Trophoblast cell (in vitro differentiated cells and primary cell): ENCODE measurements around the gene CDKN2B.

ENCODE experiments used
- DNase-seq, 2 donors: peaks; one replicate each; pipeline ENCODE4 v3.0.0-alpha.2; 2016
- H2AFZ ChIP-seq: 2 replicates; pipeline ENCODE4 v1.6.1; 2013; ENCODE audit warnings: low read length, moderate library complexity, mild to moderate bottlenecking; ENCODE audit not compliant: insufficient read depth, poor library complexity
- H2AK5ac ChIP-seq: 2 replicates; pipeline ENCODE4 v1.6.1; 2013; ENCODE audit warnings: mild to moderate bottlenecking, low read length
- H2BK120ac ChIP-seq: 2 replicates; pipeline ENCODE4 v1.6.1; 2013; ENCODE audit warnings: low read length, mild to moderate bottlenecking, moderate library complexity; ENCODE audit not compliant: insufficient read depth, poor library complexity
- H2BK12ac ChIP-seq: 2 replicates; pipeline ENCODE4 v1.6.1; 2013; ENCODE audit warnings: mild to moderate bottlenecking, low read length, moderate library complexity
- H2BK5ac ChIP-seq: 2 replicates; pipeline ENCODE4 v1.6.1; 2013; ENCODE audit warnings: low read length, low read depth, moderate library complexity, mild to moderate bottlenecking; ENCODE audit not compliant: poor library complexity
- H3K14ac ChIP-seq: 2 replicates; pipeline ENCODE4 v1.6.1; 2013; ENCODE audit warnings: mild to moderate bottlenecking, low read length
- H3K18ac ChIP-seq: 2 replicates; pipeline ENCODE4 v1.6.1; 2013; ENCODE audit warnings: mild to moderate bottlenecking, low read length
- H3K23ac ChIP-seq: 2 replicates; pipeline ENCODE4 v1.6.1; 2013; ENCODE audit warnings: low read length
- H3K27ac ChIP-seq: 2 replicates; pipeline ENCODE4 v1.5.1; 2013; ENCODE audit warnings: low read depth, mild to moderate bottlenecking, inconsistent platforms, low read length, moderate library complexity
- H3K27me3 ChIP-seq: 2 replicates; pipeline ENCODE4 v1.6.1; 2013; ENCODE audit warnings: inconsistent platforms, mild to moderate bottlenecking, low read length, moderate library complexity; ENCODE audit not compliant: insufficient read depth
- H3K36me3 ChIP-seq, 2 experiments: 1 replicate in 1 of 2; 2 replicates in 1 of 2; pipeline ENCODE4 v1.6.1; 2013; ENCODE audit warnings: low read length in 2 of 2, mild to moderate bottlenecking in 2 of 2, moderate library complexity in 1 of 2; ENCODE audit not compliant: insufficient read depth in 2 of 2, control insufficient read depth in 1 of 2
- H3K4ac ChIP-seq: 2 replicates; pipeline ENCODE4 v1.6.1; 2013; ENCODE audit warnings: low read depth, mild to moderate bottlenecking, low read length, moderate library complexity
- H3K4me1 ChIP-seq, 2 experiments: 1 replicate in 1 of 2; 2 replicates in 1 of 2; pipeline ENCODE4 v1.6.1; 2013; ENCODE audit warnings: low read length in 2 of 2, mild to moderate bottlenecking in 2 of 2, moderate library complexity in 1 of 2; ENCODE audit not compliant: insufficient read depth in 2 of 2, control insufficient read depth in 1 of 2
- H3K4me2 ChIP-seq: 2 replicates; pipeline ENCODE4 v1.6.1; 2013; ENCODE audit warnings: inconsistent platforms, mild to moderate bottlenecking, low read length, moderate library complexity
- H3K4me3 ChIP-seq: 2 replicates; pipeline ENCODE4 v1.5.1; 2013; ENCODE audit warnings: mild to moderate bottlenecking, low read depth, low read length, inconsistent platforms
- H3K79me1 ChIP-seq: one replicate; pipeline ENCODE4 v1.6.1; 2013; ENCODE audit warnings: low read length
- H3K79me2 ChIP-seq: 2 replicates; pipeline ENCODE4 v1.6.1; 2013; ENCODE audit warnings: low read length, mild to moderate bottlenecking; ENCODE audit not compliant: control insufficient read depth, insufficient read depth, poor library complexity
- H3K9ac ChIP-seq: 2 replicates; pipeline ENCODE4 v1.6.1; 2013; ENCODE audit warnings: mild to moderate bottlenecking, low read length
- H3K9me3 ChIP-seq: 2 replicates; pipeline ENCODE4 v1.6.1; 2013; ENCODE audit warnings: low read depth, mild to moderate bottlenecking, control low read depth, inconsistent platforms, low read length; ENCODE audit not compliant: insufficient read depth
- H4K12ac ChIP-seq: 2 replicates; pipeline ENCODE4 v1.6.1; 2013; ENCODE audit warnings: low read depth, mild to moderate bottlenecking, low read length, moderate library complexity
- H4K8ac ChIP-seq: 2 replicates; pipeline ENCODE4 v1.6.1; 2013; ENCODE audit warnings: low read depth, mild to moderate bottlenecking, low read length, moderate library complexity
- H4K91ac ChIP-seq: one replicate; pipeline ENCODE4 v1.6.1; 2013; ENCODE audit warnings: low read depth, mild to moderate bottlenecking, low read length, moderate library complexity
- WGBS: extraction: QIAGEN DNeasy Blood & Tissue Kit; methylation state at CpG from one replicate; pipeline ENCODE4 v1.1.7; 2013; ENCODE audit warnings: missing lambda C conversion rate; ENCODE audit not compliant: insufficient read length, insufficient coverage; ENCODE audit errors: extremely low coverage; 5-methylcytosine and 5-hydroxymethylcytosine counted together

CDKN2B gene

DNA sequence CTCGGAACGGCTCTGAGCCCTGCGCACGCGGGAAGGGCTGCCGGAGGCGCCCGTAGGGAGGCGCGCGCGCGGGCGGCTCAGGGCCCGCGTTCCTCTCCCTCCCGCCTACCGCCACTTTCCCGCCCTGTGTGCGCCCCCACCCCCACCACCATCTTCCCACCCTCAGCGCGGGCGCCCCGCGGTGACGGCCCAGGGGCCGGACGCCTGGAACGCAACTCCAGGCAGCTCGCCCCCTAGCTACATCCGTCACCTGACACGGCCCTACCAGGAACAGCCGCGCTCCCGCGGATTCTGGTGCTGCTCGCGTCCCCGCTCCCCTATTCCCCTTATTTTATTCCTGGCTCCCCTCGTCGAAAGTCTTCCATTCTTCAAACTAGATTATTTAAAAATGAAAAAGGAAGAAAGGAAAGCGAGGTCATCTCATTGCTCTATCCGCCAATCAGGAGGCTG lies 14.5 kb downstream of the CDKN2B start, which contains the start of gene CDKN2B-AS1:
Gene CDKN2B-AS1, plus strand, starts transcription at position 236 of the 450 bp plus-strand sequence.
- H2AFZ ChIP-seq: peak within 1 kb of the TSS; percentile 67

DNA sequence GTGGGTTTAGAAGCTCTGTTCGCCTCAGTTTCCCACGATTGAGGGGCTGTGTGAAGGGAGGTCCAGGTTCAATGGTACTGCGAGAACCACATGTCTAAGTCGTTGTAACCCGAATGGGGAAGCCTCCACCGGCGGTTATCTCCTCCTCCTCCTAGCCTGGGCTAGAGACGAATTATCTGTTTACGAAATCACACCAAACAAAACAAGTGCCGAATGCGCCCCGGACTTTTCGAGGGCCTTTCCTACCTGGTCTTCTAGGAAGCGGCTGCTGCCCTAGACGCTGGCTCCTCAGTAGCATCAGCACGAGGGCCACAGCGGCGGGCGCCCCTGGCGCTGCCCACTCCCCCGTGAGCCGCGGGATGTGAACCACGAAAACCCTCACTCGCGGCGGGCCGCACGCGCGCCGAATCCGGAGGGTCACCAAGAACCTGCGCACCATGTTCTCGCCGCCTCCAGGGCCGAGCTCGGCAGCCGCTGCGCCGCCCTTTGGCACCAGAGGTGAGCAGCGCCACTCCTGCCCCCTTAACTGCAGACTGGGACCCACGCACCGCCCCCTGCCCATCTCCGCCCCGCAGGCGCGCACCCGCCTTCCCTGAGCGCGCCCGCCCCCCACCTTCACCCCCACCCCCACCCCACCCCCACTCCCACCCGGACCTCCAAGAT lies 15.1 kb downstream of the CDKN2B start, which contains the start of gene CDKN2A:
Gene CDKN2A, minus strand, starts transcription at position 500 of the 663 bp plus-strand sequence.
- WGBS: no CpG with 5 or more reads among the region's 53 CpGs
- peaks cover 6% of the 10 kb centered on the region for H3K9me3 ChIP-seq
- H3K27ac ChIP-seq: no peak within 1 kb of the TSS
- peaks cover 5% of the 10 kb centered on the region for H3K79me1 ChIP-seq
- H3K27me3 ChIP-seq: peaks cover 23% of the 10 kb centered on the region
- DNase-seq: peak in 1 of 2 donors; percentile 53
- peak within 1 kb of the TSS; percentile 50 for H3K9ac ChIP-seq
- peak within 1 kb of the TSS; percentile 47 for H4K91ac ChIP-seq
- peak within 1 kb of the TSS; percentile 33 for H2BK5ac ChIP-seq
- peak within 1 kb of the TSS; percentile 66 for H4K8ac ChIP-seq
- H2AFZ ChIP-seq: peak within 1 kb of the TSS; percentile 67
- peak within 1 kb of the TSS; percentile 51 for H3K14ac ChIP-seq
- H3K4me3 ChIP-seq: peak within 1 kb of the TSS; percentile 75
- peak within 1 kb of the TSS; percentile 84 for H3K4me2 ChIP-seq
- H3K79me2 ChIP-seq: peaks cover 6% of the 10 kb centered on the region
- H2BK120ac ChIP-seq: peak within 1 kb of the TSS; percentile 76
- H3K23ac ChIP-seq: no peak within 1 kb of the TSS
- peak within 1 kb of the TSS; percentile 25 for H2BK12ac ChIP-seq
- no peak within 1 kb of the TSS for H2AK5ac ChIP-seq
- H4K12ac ChIP-seq: no peak within 1 kb of the TSS
- no peak within 1 kb of the TSS for H3K4ac ChIP-seq
- H3K18ac ChIP-seq: peak within 1 kb of the TSS; percentile 50
- no peaks in the 10 kb centered on the region for H3K36me3 ChIP-seq
- peaks cover 10 to 11% of the 10 kb centered on the region in 2 experiments for H3K4me1 ChIP-seq

More for the DNA sequence above, 14.5 kb downstream of the CDKN2B start, which contains the start of gene CDKN2B-AS1:
- H3K23ac ChIP-seq: no peak within 1 kb of the TSS
- peak within 1 kb of the TSS; percentile 25 for H2BK12ac ChIP-seq
- DNase-seq: peak; percentile 44 to 63
- H3K14ac ChIP-seq: peak within 1 kb of the TSS; percentile 51
- WGBS: no CpG with 5 or more reads among the region's 43 CpGs
- H2AK5ac ChIP-seq: no peak within 1 kb of the TSS
- H3K79me1 ChIP-seq: peaks cover 5% of the 10 kb centered on the region
- peak within 1 kb of the TSS; percentile 76 for H2BK120ac ChIP-seq
- H3K79me2 ChIP-seq: peaks cover 6% of the 10 kb centered on the region
- peaks cover 6% of the 10 kb centered on the region for H3K9me3 ChIP-seq
- no peak within 1 kb of the TSS for H4K12ac ChIP-seq
- peaks cover 10 to 11% of the 10 kb centered on the region in 2 experiments for H3K4me1 ChIP-seq
- H3K4ac ChIP-seq: no peak within 1 kb of the TSS
- H2BK5ac ChIP-seq: peak within 1 kb of the TSS; percentile 33
- peak within 1 kb of the TSS; percentile 50 for H3K9ac ChIP-seq
- H3K4me2 ChIP-seq: peak within 1 kb of the TSS; percentile 84
- H3K27me3 ChIP-seq: peaks cover 20% of the 10 kb centered on the region
- H3K27ac ChIP-seq: no peak within 1 kb of the TSS
- H3K36me3 ChIP-seq: no peaks in the 10 kb centered on the region
- H4K91ac ChIP-seq: peak within 1 kb of the TSS; percentile 47
- peak within 1 kb of the TSS; percentile 66 for H4K8ac ChIP-seq
- peak within 1 kb of the TSS; percentile 75 for H3K4me3 ChIP-seq
- peak within 1 kb of the TSS; percentile 50 for H3K18ac ChIP-seq

DNA sequence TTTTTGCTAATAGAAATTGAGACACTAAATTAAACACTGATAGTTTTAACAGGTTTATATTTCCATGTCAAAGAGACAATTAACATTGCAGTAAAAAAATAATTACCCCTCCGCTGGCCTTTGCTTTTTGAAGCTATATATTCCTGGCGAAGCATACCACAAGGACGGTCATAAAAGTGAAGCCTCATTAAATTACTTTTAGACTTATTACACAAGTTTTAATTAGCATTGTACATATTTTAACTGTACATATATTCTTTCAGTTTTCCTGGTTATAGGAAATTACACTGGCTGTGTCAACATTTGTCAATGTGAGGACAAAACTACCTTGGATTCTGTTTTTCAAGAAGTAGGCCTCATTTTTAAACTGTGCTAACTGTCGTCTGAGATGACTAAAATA lies 16.1 kb downstream of the CDKN2B start:
- Histone ChIP-seq H3K4me1 (peaks cover 10 to 11% of the 10 kb centered on the region in 2 experiments), H3K18ac (no peak overlapping the region), H4K12ac (no peak overlapping the region), H2BK5ac (no peak overlapping the region), H3K9me3 (peaks cover 6% of the 10 kb centered on the region), H3K27me3 (peaks cover 26% of the 10 kb centered on the region), H3K14ac (no peak overlapping the region), H3K79me2 (peaks cover 6% of the 10 kb centered on the region), H4K8ac (no peak overlapping the region), H4K91ac (no peak overlapping the region), H2BK120ac (no peak overlapping the region), H3K4ac (no peak overlapping the region), H2AFZ (no peak overlapping the region), H2AK5ac (no peak overlapping the region), H3K27ac (no peak overlapping the region), H3K4me3 (no peak overlapping the region), H3K79me1 (peaks cover 5% of the 10 kb centered on the region), H2BK12ac (no peak overlapping the region), H3K4me2 (peak overlapping the region; percentile 84), H3K36me3 (no peaks in the 10 kb centered on the region), H3K9ac (no peak overlapping the region), H3K23ac (no peak overlapping the region)
- no CpG with 5 or more reads among the region's 4 CpGs for WGBS
- DNase-seq: no peak

DNA sequence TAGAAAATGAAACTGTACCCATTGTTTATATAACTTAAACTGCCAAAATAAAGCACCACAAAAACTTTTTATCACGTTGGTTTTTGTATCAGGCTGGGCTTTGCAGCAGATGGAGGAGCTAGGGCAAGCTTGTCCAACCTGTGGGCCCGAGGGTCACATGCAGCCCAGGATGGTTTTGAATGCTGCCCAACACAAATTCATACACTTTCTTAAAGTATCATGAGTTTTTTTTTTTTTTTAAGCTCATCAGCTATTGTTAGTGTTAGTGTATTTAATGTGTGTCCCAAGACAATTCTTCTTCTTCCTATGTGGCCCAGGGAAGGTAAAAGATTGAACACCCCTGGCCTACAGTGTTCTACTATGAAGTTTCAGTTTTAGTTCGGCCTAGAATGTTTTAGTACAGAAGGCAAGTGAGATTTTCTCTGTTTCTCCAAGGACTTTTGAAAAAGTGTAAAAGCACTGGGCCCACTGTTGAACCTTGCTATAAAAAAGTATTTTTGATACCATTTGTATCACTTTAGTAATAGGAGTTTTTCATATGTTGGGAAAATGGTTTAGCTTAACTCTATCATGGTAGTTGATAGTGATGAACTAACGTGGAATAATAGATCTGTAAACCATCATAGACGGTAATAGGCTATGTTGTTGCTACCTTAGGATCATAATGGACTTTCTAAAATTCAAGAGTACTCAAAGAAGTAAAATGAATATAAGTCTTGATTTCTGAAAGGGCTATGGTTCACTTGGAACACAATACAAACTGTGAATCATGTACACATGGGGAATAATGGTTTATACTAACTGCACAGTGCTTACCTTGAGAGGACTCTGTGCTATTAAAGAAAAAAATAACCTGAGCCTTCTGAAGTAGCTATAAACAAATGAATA lies 17.8 kb downstream of the CDKN2B start:
- no peak overlapping the region for H2AK5ac ChIP-seq
- H4K91ac ChIP-seq: no peak overlapping the region
- H3K36me3 ChIP-seq: no peaks in the 10 kb centered on the region
- H3K4ac ChIP-seq: no peak overlapping the region
- H3K79me1 ChIP-seq: peaks cover 5% of the 10 kb centered on the region
- H3K4me1 ChIP-seq: peaks cover 10 to 11% of the 10 kb centered on the region in 2 experiments
- peaks cover 6% of the 10 kb centered on the region for H3K9me3 ChIP-seq
- peaks cover 26% of the 10 kb centered on the region for H3K27me3 ChIP-seq
- H3K79me2 ChIP-seq: peaks cover 6% of the 10 kb centered on the region
- H3K27ac ChIP-seq: no peak overlapping the region
- no peak overlapping the region for H3K18ac ChIP-seq
- no peak overlapping the region for H3K4me2 ChIP-seq
- H3K9ac ChIP-seq: no peak overlapping the region
- no CpG with 5 or more reads among the region's 5 CpGs for WGBS
- H2BK120ac ChIP-seq: no peak overlapping the region
- H3K4me3 ChIP-seq: no peak overlapping the region
- no peak overlapping the region for H3K23ac ChIP-seq
- no peak overlapping the region for H4K12ac ChIP-seq
- H2AFZ ChIP-seq: no peak overlapping the region
- H3K14ac ChIP-seq: no peak overlapping the region
- H2BK5ac ChIP-seq: no peak overlapping the region
- DNase-seq: no peak
- H4K8ac ChIP-seq: no peak overlapping the region
- H2BK12ac ChIP-seq: no peak overlapping the region
